GM10266 (cell line): ENCODE data around the gene ATF6.
"Not testable (repeated sequence)": the region's sequence is repeated elsewhere in the genome, so short reads cannot be mapped to it uniquely, and the experiment has no call there.

Source experiments
- DNase-seq: peaks from one replicate; pipeline ENCODE4 v3.0.0; 2012; ENCODE audit errors: extremely low spot score
- TF ChIP-seq, protein P1 (sequence below): IDR thresholded peaks from 2 replicates; pipeline ENCODE4 v1.5.1; 2012; ENCODE audit warnings: mild to moderate bottlenecking, low read depth; ENCODE audit not compliant: control insufficient read depth, insufficient read depth; ENCODE audit errors: missing control alignments

The ATF6 gene

DNA sequence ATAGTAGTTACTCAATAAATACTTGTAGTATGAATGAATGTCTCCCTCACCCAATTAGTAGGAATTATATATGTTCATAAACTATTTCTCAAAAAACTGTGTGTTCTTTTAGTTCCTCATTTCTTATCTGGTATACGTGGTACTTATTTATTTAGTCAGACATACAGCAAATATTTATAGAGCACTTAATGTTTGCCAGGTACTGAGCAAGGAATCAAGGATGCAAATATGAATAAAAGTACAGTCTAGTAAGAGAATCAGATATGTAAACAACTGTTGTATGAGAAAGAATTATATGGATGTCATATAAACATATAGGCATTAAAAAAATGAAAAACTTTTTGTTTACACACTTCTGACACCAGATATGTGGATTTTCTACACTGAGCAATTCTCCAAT lies 58.5 kb downstream of the ATF6 start:
- DNase-seq, result no peak
- TF ChIP-seq, protein P1, sequence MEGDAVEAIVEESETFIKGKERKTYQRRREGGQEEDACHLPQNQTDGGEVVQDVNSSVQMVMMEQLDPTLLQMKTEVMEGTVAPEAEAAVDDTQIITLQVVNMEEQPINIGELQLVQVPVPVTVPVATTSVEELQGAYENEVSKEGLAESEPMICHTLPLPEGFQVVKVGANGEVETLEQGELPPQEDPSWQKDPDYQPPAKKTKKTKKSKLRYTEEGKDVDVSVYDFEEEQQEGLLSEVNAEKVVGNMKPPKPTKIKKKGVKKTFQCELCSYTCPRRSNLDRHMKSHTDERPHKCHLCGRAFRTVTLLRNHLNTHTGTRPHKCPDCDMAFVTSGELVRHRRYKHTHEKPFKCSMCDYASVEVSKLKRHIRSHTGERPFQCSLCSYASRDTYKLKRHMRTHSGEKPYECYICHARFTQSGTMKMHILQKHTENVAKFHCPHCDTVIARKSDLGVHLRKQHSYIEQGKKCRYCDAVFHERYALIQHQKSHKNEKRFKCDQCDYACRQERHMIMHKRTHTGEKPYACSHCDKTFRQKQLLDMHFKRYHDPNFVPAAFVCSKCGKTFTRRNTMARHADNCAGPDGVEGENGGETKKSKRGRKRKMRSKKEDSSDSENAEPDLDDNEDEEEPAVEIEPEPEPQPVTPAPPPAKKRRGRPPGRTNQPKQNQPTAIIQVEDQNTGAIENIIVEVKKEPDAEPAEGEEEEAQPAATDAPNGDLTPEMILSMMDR, result no peak

DNA sequence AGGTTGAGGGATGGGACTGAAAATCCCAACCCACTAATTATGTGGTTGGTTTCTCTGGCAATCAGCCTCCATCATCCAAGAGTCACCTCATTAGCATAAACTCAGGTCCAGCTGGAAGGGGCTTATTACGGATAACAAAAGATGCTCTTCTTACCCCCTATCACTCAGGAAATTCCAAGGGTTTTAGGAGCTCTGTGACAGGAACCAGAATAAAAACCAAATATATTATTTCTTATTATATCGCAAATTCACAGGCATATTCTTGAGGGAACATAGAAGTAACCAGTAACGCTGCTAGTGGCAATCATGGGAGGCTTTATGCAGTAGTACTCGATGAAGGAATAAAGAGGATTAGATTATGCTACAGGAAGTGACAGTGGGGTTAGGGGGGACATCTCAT lies 59.7 kb downstream of the ATF6 start:
- DNase-seq, result no peak
- TF ChIP-seq, protein P1, result no peak

DNA sequence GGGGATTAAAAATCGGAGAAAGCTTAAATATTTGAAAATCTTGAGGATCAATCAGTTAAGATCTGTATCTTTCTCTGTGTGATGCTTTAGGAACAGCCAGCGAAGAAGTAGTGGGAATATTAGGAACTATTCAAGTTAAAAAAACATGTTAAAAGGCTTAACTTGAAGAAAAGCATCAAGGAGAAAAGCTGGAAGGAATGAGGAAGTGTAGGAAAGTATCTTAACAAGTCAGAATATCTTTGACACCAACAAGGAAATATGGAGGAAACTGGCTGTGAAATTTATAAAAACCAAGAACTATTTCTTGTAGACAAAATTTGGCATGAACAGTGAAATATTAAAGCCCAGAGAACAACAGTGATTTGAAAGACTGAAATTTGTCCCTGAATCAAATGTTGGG lies 60.4 kb downstream of the ATF6 start:
- no peak for DNase-seq
- TF ChIP-seq, protein P1, result no peak

DNA sequence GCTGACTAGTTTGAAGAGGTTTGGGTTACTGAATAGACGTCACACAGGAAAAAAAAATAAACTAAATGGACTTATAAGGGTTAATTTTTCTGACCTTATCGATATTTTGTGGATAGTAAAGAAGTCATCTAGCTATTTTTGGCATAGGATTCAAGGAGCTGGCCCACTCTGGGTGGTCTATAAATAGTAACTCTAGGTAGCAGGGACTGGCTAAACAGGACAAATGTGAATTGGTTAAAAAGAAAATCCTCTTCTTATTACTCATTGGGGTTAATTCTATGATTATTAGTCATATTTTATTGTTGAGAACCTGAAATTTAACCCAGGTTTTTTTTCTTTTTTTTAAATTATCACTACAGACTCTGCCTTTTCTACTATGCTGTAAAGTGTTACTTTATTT lies 61.7 kb downstream of the ATF6 start:
- no peak for DNase-seq
- TF ChIP-seq, protein P1, result no peak

DNA sequence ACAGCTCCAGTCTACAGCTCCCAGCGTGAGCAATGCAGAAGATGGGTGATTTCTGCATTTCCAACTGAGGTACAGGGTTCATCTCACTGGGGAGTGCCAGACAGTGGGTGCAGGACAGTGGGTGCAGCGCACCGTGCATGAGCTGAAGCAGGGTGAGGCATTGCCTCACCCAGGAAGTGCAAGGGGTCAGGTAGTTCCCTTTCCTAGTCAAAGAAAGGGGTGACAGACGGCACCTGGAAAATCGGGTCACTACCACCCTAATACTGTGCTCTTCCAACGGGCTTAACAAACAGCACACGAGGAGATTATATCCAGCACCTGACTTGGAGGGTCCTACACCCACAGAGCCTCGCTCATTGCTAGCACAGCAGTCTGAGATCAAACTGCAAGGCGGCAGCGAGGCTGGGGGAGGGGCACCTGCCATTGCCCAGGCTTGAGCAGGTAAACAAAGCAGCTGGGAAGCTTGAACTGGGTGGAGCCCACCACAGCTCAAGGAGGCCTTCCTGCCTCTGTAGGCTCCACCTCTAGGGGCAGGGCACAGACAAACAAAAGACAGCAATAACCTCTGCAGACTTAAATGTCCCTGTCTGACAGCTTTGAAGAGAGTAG lies 66.3 kb downstream of the ATF6 start:
- not testable (repeated sequence) for DNase-seq

DNA sequence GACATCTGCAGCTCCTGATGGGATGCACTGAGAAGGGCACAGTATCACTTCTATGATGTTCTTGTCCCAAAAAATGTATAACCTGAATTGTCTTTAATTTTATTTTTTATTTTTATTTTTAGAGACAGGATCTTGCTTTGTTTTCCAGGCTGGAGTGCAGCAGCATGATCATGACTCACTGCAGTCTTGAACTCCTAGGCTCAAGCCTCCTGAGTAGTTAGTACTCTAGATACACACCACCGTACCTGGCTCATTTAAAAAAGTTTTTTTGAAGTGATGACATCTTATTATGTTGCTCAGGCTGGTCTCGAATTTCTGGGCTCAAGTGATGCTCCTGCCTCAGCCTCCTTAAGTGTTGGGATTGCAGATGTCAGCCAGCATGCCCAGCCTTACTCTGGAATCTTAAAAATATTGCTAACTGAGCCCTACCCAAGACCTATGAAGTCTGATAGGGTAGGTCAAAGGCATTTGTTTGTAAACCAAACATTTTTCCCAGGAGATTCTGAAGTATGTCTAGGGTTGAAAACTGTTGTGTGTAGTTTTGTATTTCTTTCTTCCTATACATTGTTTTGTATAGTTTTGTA lies 68.9 kb downstream of the ATF6 start:
- DNase-seq, result no peak
- TF ChIP-seq, protein P1, result no peak

DNA sequence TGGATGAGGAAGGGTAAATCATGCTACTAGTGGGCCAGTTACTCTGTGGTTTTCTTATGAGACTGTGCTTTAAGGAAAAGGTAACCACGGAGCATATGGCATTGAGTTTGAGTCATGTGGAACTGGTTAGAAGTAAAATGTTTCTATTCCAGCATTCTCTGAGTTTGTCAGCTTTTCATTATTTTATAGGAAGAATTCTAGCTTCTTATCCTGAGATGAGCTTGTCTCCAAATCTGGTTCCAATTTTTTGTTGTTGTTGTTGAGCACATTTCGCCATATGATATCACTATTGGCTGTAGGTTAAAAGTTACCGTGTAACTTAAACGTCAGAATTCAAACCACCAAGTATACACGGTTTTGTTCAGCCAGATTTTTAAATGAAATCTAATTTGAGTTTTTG lies 69.9 kb downstream of the ATF6 start:
- TF ChIP-seq, protein P1, result no peak
- DNase-seq, result no peak

DNA sequence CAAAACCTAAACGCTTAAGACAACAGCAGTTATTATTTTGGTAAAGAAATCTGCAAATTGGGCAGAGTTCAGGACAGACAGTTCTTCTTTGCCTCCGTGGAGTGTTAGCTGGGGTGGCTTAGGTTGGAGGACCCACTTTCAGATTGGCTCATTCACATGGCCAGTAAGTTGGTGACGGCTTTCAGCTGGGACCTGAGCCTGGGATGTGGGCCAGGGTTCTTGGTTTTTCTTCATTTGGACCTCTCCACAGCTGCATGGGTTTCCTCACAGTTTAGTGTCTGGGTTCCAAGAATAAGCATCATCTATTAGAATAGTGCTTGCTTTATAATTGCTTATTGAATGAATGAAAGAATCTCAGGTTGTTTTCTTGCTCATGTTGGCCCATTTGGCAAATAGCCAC lies 72.2 kb downstream of the ATF6 start:
- TF ChIP-seq, protein P1, result no peak
- DNase-seq, result no peak
